Panc1 (cell line): ENCODE data around the gene POFUT2. TPM values are rescaled to one million over a fixed set of nuclear protein-coding genes. Genes with fewer than 3 reads are reported as not detected.

Experiments used
- ATAC-seq: fragments of 200-7000 bp; cut with Tn5 transposase; 2 replicates; pipeline ENCODE4 v1.9.1; 2020; ENCODE audit warnings: mild to moderate bottlenecking, moderate library complexity
- BruUV-seq: library from RNA; stranded (reverse); fragments of 400-500 nt; replicated peaks from 2 replicates; lab custom pipeline; 2021; lab: Mats Ljungman, UMichigan
- CTCF ChIA-PET: fragments of 300-600 bp; sonication (Branson Sonifier 250); formaldehyde crosslinking; loops from one replicate; lab custom pipeline; 2022; ENCODE audit warnings: antibody characterized with exemption; lab: Charles Lee
- POLR2A ChIA-PET: fragments of 300-600 bp; sonication (Branson Sonifier 250); formaldehyde crosslinking; loops from one replicate; lab custom pipeline; 2022; ENCODE audit warnings: antibody characterized with exemption; lab: Charles Lee
- DNase-seq: peaks from one replicate; pipeline ENCODE4 v3.0.0-alpha.2; 2010; ENCODE audit warnings: low read depth, low spot score
- H3K27ac ChIP-seq: 2 replicates; pipeline ENCODE4 v1.5.1; 2011; ENCODE audit warnings: mild to moderate bottlenecking, low read length, inconsistent platforms
- H3K27me3 ChIP-seq: fragments of 200-500 bp; sonication (Bioruptor generic); 2 replicates; pipeline ENCODE4 v1.6.0; 2014; ENCODE audit warnings: low read length, inconsistent platforms; ENCODE audit not compliant: control insufficient read depth, insufficient read depth
- H3K36me3 ChIP-seq: fragments of 200-500 bp; sonication (Bioruptor generic); 2 replicates; pipeline ENCODE4 v1.5.1; 2014; ENCODE audit warnings: inconsistent platforms, mild to moderate bottlenecking, low read length, moderate library complexity; ENCODE audit not compliant: control insufficient read depth, insufficient read depth
- H3K4me1 ChIP-seq: 2 replicates; pipeline ENCODE4 v1.5.1; 2011; ENCODE audit warnings: inconsistent platforms, mild to moderate bottlenecking, low read length, moderate library complexity; ENCODE audit not compliant: control insufficient read depth, insufficient read depth
- H3K4me3 ChIP-seq, 2 experiments: 2 replicates each; pipeline ENCODE4 v1.5.1; 2011 to 2012; ENCODE audit warnings: low read depth in 2 of 2, low read length in 2 of 2, mild to moderate bottlenecking in 2 of 2, inconsistent platforms in 1 of 2, moderate library complexity in 1 of 2
- H3K9me3 ChIP-seq: fragments of 200-500 bp; sonication (Bioruptor generic); 2 replicates; pipeline ENCODE4 v1.5.1; 2014; ENCODE audit warnings: low read depth, mild to moderate bottlenecking, inconsistent platforms, low read length, moderate library complexity; ENCODE audit not compliant: control insufficient read depth, insufficient read depth
- CTCF ChIP-seq: fragments of 450-650 bp; IDR thresholded peaks from 2 replicates; pipeline ENCODE4 v1.5.1; 2017; ENCODE audit warnings: mild to moderate bottlenecking
- POLR2AphosphoS5 ChIP-seq: IDR thresholded peaks from 2 replicates; pipeline ENCODE4 v1.6.1; 2012; ENCODE audit warnings: mild to moderate bottlenecking, low read depth, low read length, moderate library complexity
- REST ChIP-seq, 2 experiments: IDR thresholded peaks; 2 replicates each; pipeline ENCODE4 v1.6.1; 2011 to 2012; ENCODE audit warnings: low read depth in 2 of 2, control low read depth in 1 of 2, low read length in 1 of 2, mild to moderate bottlenecking in 1 of 2, moderate library complexity in 1 of 2; ENCODE audit not compliant: insufficient read depth in 1 of 2
- SIN3A ChIP-seq: IDR thresholded peaks from 2 replicates; pipeline ENCODE4 v1.6.1; 2012; ENCODE audit warnings: low read depth, mild to moderate bottlenecking, low read length, moderate library complexity, borderline replicate concordance; ENCODE audit not compliant: insufficient read depth
- TCF7L2 ChIP-seq: IDR thresholded peaks from 2 replicates; pipeline ENCODE4 v1.6.1; 2011; ENCODE audit warnings: mild to moderate bottlenecking, low read depth, low read length, inconsistent platforms
- in situ Hi-C: cut with HindIII; loops from 2 replicates; pipeline ENCODE4 v1.10.0; 2016; ENCODE audit warnings: low sequenced_read_pairs, low pct_unique_long_range_greater_than_20kb
- intact Hi-C: fragments of 100-400 bp; cut with micrococcal nuclease; formaldehyde crosslinking; loops from one replicate; pipeline ENCODE4 v1.10.0; 2022; ENCODE audit not compliant: unreplicated experiment
- total RNA-seq: library from RNA; stranded (reverse); gene quantifications from one replicate; pipeline ENCODE4 v1.2.1, GENCODE V29; 2021; ENCODE audit not compliant: unreplicated experiment

POFUT2 gene
- total RNA-seq, 1 experiment from 2014 or later, result 59.6 TPM

- no peaks in the 10 kb centered on the region for H3K36me3 ChIP-seq
- ChIA-PET POLR2A (no interaction called here), CTCF (interaction anchor here (0.5 to 1.4 kb wide), 3 partner anchors 15 to 123 kb away, joined by 4 to 9 read pairs (median 5); no protein-coding TSS in a partner anchor)
- DNase-seq (no peak), ATAC-seq (peak; percentile 40)
- TF ChIP-seq REST (IDR thresholded peaks at IDR 0.05; ENCODE audit: insufficient read depth in 1 of 2, low read depth in 2 of 2, low read length in 1 of 2) (no peak), SIN3A (no peak), POLR2AphosphoS5 (no peak), TCF7L2 (no peak), CTCF (no peak)
- peak overlapping the region; percentile 95 for H3K27ac ChIP-seq
- BruUV-seq, result no TSS peak
- no peaks in the 10 kb centered on the region; the same call in 1 of the 2 replicates for H3K9me3 ChIP-seq
- no peaks in the 10 kb centered on the region for H3K27me3 ChIP-seq
- H3K4me3 ChIP-seq, result peak overlapping the region; percentile 11 to 36; a peak in 2 of 4 replicates
- in situ Hi-C loops, result no loop called here
- peaks cover 61% of the 10 kb centered on the region for H3K4me1 ChIP-seq
- intact Hi-C loops, result loop anchor here (5.0 kb wide), 1 partner anchor 118 kb away; no protein-coding TSS in a partner anchor
Measured at GRCh38 chr21:45293726-45294401, 6.2 kb upstream of the POFUT2 start.

GRCh38 chr21:45293220-45293725, 5.6 kb upstream of the POFUT2 start:
- no peaks in the 10 kb centered on the region; the same call in 1 of the 2 replicates for H3K9me3 ChIP-seq
- H3K4me1 ChIP-seq, result peaks cover 59% of the 10 kb centered on the region
- no TSS peak for BruUV-seq
- no peaks in the 10 kb centered on the region for H3K27me3 ChIP-seq
- in situ Hi-C loops (no loop called here), intact Hi-C loops (loop anchor here (5.0 kb wide), 1 partner anchor 119 kb away; no protein-coding TSS in a partner anchor)
- TF ChIP-seq REST (IDR thresholded peaks at IDR 0.05; ENCODE audit: insufficient read depth in 1 of 2, low read depth in 2 of 2, low read length in 1 of 2) (no peak), CTCF (no peak), POLR2AphosphoS5 (no peak), TCF7L2 (no peak), SIN3A (no peak)
- no peak; the same call in 1 of the 2 replicates for ATAC-seq
- ChIA-PET POLR2A (interaction anchor here (0.6 kb wide), 1 partner anchor 30 kb away, joined by 13 read pairs; no protein-coding TSS in a partner anchor), CTCF (interaction anchor here (1.3 kb wide), 2 partner anchors 16 to 153 kb away, joined by 5 read pairs; no protein-coding TSS in a partner anchor)
- H3K4me3 ChIP-seq, result no peak overlapping the region
- peak overlapping the region; percentile 95 for H3K27ac ChIP-seq
- H3K36me3 ChIP-seq, result no peaks in the 10 kb centered on the region; the same call in 1 of the 2 replicates
- DNase-seq, result no peak
